Measurements from ENCODE around the gene RPS6KB1.
A peak's percentile ranks its signal among the peaks of the same experiment; 100 is the strongest.

Gene RPS6KB1

GRCh38 chr17:59962739-59963318 lies 69.9 kb downstream of the RPS6KB1 start:
- no peak for ATAC-seq
- TF ChIP-seq GLIS3 (CRISPR knock-in tag; IDR thresholded peaks at IDR 0.05) (no peak), BACH2 (CRISPR knock-in tag; IDR thresholded peaks at IDR 0.05; ENCODE audit: borderline replicate concordance) (no peak), TSHZ2 (CRISPR knock-in tag; IDR thresholded peaks at IDR 0.05) (no peak), ZNF70 (CRISPR knock-in tag; IDR thresholded peaks at IDR 0.05) (no peak), SNAI2 (CRISPR knock-in tag; IDR thresholded peaks at IDR 0.05) (no peak), CSRNP3 (CRISPR knock-in tag; IDR thresholded peaks at IDR 0.05) (no peak), ESRRG (CRISPR knock-in tag; IDR thresholded peaks at IDR 0.05) (no peak), RARB (CRISPR knock-in tag; IDR thresholded peaks at IDR 0.05) (no peak), ZNF8 (CRISPR knock-in tag; IDR thresholded peaks at IDR 0.05) (no peak), TCF4 (CRISPR knock-in tag; IDR thresholded peaks at IDR 0.05; ENCODE audit: borderline replicate concordance) (no peak), ZFP3 (CRISPR knock-in tag; IDR thresholded peaks at IDR 0.05) (no peak), ZNF565 (CRISPR knock-in tag; conservative IDR thresholded peaks at IDR 0.05; ENCODE audit: low read depth) (no peak), PATZ1 (CRISPR knock-in tag; IDR thresholded peaks at IDR 0.05; ENCODE audit: borderline replicate concordance) (no peak), ZFP30 (CRISPR knock-in tag; IDR thresholded peaks at IDR 0.05) (no peak), CSDC2 (CRISPR knock-in tag; IDR thresholded peaks at IDR 0.05) (no peak), ISL1 (CRISPR knock-in tag; IDR thresholded peaks at IDR 0.05) (no peak), ARNTL (CRISPR knock-in tag; IDR thresholded peaks at IDR 0.05; ENCODE audit: borderline replicate concordance, low read depth) (no peak)

- TF ChIP-seq ZFP30 (CRISPR knock-in tag; IDR thresholded peaks at IDR 0.05) (no peak), ZFP3 (CRISPR knock-in tag; IDR thresholded peaks at IDR 0.05) (no peak), ISL1 (CRISPR knock-in tag; IDR thresholded peaks at IDR 0.05) (no peak), CSDC2 (CRISPR knock-in tag; IDR thresholded peaks at IDR 0.05) (no peak)
- ATAC-seq = peak; percentile 82
Observed at GRCh38 chr17:59963738-59964481, 71.0 kb downstream of the RPS6KB1 start.

GRCh38 chr17:59964482-59965328 lies 71.8 kb downstream of the RPS6KB1 start, which contains the start of gene RNFT1:
TSS of gene RNFT1 (minus strand) at chr17:59964740. CDS start at chr17:59964663, 77 bp downstream.
- peak; percentile 90 for ATAC-seq
- no peak for TF ChIP-seq ZC3H10 (CRISPR knock-in tag; IDR thresholded peaks at IDR 0.05)
- no peak for TF ChIP-seq ISL1 (CRISPR knock-in tag; IDR thresholded peaks at IDR 0.05)
- no peak for TF ChIP-seq PATZ1 (CRISPR knock-in tag; IDR thresholded peaks at IDR 0.05; ENCODE audit: borderline replicate concordance)
- TF ChIP-seq TSHZ2 (CRISPR knock-in tag; IDR thresholded peaks at IDR 0.05) = 0 out of 2 replicates have a peak, but pooled peaks have one; percentile 39
- no peak for TF ChIP-seq GLIS3 (CRISPR knock-in tag; IDR thresholded peaks at IDR 0.05)
- 0 out of 2 replicates have a peak, but pooled peaks have one; percentile 59 for TF ChIP-seq CSDC2 (CRISPR knock-in tag; IDR thresholded peaks at IDR 0.05)
- TF ChIP-seq CREB5 (CRISPR knock-in tag; IDR thresholded peaks at IDR 0.05; ENCODE audit: low read depth) = no peak
- no peak for TF ChIP-seq ESRRG (CRISPR knock-in tag; IDR thresholded peaks at IDR 0.05)
- TF ChIP-seq RARB (CRISPR knock-in tag; IDR thresholded peaks at IDR 0.05) = no peak
- TF ChIP-seq CSRNP3 (CRISPR knock-in tag; IDR thresholded peaks at IDR 0.05) = no peak
- TF ChIP-seq ZNF8 (CRISPR knock-in tag; IDR thresholded peaks at IDR 0.05) = no peak
- TF ChIP-seq ARNTL (CRISPR knock-in tag; IDR thresholded peaks at IDR 0.05; ENCODE audit: borderline replicate concordance, low read depth) = no peak
- TF ChIP-seq ZFP30 (CRISPR knock-in tag; IDR thresholded peaks at IDR 0.05) = no peak
- TF ChIP-seq SNAI2 (CRISPR knock-in tag; IDR thresholded peaks at IDR 0.05) = no peak
- TF ChIP-seq ZNF565 (CRISPR knock-in tag; conservative IDR thresholded peaks at IDR 0.05; ENCODE audit: low read depth) = no peak
